Anterior cingulate cortex (tissue), 58 donors: ENCODE measurements around the gene FTSJ1.
A peak's percentile ranks its signal among the peaks of the same experiment; 100 is the strongest.
"Not testable (repeated sequence)": the region's sequence is repeated elsewhere in the genome, so short reads cannot be mapped to it uniquely, and the experiment has no call there.

Experiments used
- DNase-seq, 58 donors: peaks; one replicate each; lab custom pipeline; 2025; lab: John Stamatoyannopoulos, UW

Gene FTSJ1

DNA sequence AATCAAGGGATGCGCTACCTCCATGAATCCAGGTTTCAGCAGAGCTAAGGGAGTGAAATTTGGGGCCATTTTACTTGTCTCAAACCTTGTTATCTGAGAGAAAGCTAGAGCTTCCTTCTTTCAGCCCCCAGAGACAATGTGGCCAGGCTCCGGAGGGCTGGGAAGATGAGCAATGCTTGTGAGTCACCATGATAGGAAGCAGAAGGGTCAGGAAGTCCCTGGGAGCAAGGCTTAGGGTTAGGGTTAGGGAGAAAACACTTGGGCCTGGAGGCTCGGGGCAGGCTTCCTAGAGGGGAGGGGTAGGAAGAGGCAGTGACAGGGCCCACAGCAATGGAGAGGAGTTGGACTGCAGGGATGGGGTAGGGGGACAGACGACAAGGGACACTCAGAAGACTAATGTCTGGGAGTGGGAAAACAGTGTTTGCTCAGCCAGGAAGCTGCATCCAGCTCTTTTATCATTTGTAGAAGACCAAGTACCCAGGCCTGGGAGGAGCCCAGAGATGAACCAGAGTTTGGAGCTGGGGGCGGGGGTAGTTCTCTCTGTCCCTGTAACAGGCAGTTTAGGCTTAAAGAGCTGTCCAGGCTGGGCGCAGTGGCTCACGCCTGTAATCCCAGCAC lies 16.4 kb downstream of the FTSJ1 start:
- no peak for DNase-seq

DNA sequence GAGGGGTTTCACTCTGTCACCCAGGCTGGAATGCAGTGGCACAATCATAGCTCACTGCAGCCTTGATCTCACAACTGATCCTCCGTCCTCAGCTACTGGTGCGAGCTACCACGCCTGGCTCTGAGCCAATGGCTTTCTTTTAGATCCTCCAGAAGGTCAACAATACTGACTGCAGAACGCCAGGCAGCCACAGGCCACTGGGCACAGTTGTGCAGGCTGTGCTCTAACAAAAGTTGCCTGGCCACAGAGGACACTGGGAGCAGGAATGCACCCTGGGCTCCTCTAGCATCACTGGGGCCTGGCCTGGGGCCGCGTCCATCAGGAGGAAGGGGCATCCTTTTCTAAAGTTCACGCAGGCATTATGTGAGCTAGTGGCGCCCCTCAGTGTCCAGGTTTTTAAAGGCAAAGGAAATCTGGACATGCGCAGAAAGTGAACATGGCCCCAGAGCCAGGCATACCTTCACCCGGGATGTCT lies 17.9 kb downstream of the FTSJ1 start:
- DNase-seq, result peak in 35 of 58 donors; percentile 0 to 63 (median 13)

GRCh38 chrX:48496660-48497059 lies 20.7 kb downstream of the FTSJ1 start:
- DNase-seq, result no peak

DNA sequence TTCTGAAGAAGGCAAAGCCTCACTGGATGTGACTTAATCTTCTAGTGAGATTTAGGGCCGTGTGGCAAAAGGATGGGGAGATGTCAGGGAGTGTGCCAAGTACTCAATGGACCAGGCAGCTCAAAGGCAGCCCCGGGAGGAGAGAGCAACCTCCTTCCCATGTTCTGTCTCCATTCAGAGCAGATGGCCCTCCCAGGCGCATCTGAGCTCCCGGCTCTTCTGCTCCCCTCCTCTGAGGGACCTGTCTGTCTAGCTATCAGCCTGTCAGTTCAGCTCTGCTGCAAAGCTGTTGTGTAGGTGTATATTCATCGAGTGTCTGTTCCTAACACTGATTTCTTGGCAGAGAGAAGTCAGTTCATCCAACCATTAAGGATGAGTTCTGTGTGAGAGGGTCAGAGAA lies 21.9 kb downstream of the FTSJ1 start:
- DNase-seq, result peak in 14 of 58 donors; percentile 1 to 44 (median 8)

DNA sequence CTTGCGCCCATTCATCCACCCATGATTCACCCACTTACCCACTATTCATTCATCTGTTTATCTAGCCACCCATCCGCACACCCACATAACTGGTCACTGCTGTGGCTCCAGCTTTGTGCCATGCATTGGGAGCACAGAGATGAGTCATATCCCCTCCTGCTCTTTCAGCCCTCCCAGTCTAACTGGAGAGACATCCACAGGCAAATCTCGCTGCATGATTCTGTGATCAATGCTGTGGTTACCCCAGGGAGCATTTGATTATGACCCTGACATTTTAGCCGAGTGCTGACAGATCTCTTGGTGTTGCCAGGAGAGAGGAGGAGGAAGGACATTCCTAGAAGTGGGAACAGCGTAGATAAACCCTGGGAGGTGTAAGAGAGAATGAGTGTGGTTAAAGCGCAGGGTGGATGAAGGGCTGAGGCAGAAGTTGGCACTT lies 22.4 kb downstream of the FTSJ1 start:
- DNase-seq, result peak in 4 of 58 donors; percentile 1 to 44 (median 6)

GRCh38 chrX:48504261-48504660 lies 28.3 kb downstream of the FTSJ1 start:
- no peak for DNase-seq

DNA sequence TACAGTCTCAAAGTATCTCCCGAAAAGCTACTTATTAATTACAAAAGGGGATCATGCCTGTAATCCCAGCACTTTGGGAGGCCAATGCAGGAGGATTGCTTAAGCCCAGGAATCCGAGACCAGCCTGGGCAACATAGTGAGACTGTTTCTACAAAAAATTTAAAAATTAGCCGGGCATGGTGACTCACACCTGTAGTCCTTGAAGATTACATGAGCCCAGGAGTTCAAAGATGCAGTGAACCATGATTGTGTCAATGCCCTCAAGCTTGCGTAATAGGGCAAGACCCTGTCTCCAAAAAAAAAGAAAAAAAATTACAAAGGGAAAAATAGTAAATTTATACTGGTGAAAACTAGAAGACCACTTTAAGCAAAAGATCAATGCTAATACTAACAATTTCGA lies 29.5 kb downstream of the FTSJ1 start:
- no peak for DNase-seq

- no peak for DNase-seq
These were observed 31.2 kb downstream of the FTSJ1 start for GRCh38 chrX:48507246-48507645.

GRCh38 chrX:48508400-48509244 lies 32.6 kb downstream of the FTSJ1 start, which contains the start of gene PORCN:
Gene PORCN, plus strand, starts transcription at chrX:48508992. Its CDS starts 829 bp downstream, at chrX:48509821.
- peak in 57 of 58 donors; percentile 1 to 85 (median 60) for DNase-seq

DNA sequence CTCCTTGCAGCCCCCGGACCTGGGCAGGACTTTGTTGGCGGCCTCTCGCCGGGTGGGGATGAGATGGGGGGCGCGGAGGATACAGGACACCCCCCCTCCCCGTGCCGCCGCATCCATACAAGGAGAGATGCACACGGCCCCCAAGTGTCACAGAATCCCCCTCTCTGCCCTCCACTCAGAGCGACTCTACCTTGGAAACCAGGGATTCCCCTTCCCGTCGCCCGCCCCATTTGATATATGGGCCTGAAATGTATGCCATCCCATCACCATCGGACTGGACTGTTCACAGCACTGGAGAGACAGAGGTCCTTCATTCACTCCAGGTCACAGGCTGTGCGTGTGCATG lies 33.2 kb downstream of the FTSJ1 start:
- DNase-seq, result peak in 1 of 58 donors; percentile 9

DNA sequence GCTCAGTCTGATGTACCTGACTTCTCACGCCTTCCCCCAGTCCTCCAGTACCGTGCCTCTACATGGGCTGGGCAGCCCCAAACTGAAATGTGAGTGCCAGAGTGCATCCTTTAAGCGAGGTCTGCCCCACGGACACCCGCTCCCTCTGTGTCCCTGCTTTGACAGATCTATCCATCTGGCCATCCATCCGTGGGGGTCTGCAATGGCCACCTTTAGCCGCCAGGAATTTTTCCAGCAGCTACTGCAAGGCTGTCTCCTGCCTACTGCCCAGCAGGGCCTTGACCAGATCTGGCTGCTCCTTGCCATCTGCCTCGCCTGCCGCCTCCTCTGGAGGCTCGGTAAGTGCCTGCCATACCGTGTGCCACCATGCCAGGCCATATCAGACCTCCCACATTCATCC lies 33.6 kb downstream of the FTSJ1 start:
- peak in 1 of 58 donors; percentile 1 for DNase-seq

DNA sequence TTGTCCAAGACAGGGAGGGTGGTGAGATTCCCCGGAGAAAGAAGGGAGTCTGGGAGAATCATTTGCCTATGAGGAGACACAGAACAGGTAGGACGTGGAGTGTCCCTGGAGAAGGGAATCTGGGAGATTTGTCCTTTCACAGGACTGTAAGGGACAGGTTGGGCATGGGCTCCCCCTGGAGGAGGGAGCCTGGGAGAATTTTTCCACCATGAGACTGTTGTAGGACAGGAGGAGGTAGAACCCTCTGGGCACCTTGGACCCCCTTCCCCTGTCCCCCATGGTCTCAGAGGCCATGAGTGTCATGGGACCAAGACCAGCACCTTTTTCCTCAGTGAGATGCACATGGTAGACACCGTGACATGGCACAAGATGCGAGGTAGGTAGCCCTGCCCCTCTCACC lies 35.6 kb downstream of the FTSJ1 start:
- DNase-seq, result no peak

GRCh38 chrX:48512371-48512935 lies 36.5 kb downstream of the FTSJ1 start:
- no peak for DNase-seq

GRCh38 chrX:48513670-48514069 lies 37.7 kb downstream of the FTSJ1 start:
- DNase-seq, result no peak

DNA sequence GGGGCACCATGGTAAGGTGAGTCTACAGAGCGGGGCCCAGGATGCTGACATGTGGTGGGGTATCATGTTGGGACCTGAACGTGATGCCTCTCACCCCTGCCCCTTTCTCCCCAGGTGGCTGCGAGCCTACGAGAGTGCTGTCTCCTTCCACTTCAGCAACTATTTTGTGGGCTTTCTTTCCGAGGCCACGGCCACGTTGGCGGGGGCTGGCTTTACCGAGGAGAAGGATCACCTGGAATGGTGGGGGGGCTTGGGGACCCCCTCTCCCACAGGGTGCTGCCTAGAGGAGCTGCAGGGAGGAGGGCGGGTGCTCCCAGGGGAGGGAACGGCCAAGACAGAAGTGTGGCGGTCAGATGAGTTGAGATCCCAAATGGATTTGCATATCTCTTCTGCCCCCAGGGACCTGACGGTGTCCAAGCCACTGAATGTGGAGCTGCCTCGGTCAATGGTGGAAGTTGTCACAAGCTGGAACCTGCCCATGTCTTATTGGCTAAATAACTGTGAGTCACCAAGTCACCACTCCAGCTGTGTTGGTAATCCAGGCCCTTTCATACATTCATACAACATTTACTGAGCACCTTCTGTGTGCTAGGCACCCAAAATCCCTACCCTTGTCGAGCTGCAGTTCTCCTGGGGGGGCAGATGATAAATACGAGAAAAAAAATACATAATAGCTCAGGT lies 38.3 kb downstream of the FTSJ1 start:
- no peak for DNase-seq

GRCh38 chrX:48514868-48515460 lies 39.0 kb downstream of the FTSJ1 start:
- DNase-seq, result no peak

DNA sequence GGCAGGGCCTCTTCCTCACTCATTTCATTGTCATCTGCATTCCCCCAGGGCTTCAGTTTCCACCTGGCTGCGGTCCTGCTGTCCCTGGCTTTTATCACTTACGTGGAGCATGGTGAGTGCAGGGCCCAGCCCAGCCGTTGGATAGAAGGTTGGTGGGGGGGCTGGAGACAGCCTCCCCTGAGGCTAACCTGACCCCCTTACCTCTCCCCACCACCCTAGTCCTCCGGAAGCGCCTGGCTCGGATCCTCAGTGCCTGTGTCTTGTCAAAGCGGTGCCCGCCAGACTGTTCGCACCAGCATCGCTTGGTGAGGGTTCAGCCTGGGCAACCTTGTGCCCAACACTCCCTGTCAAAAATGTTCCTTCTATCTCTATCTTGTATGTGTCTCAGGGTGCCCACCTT lies 39.8 kb downstream of the FTSJ1 start:
- no peak for DNase-seq

- no peak for DNase-seq
These were observed 40.3 kb downstream of the FTSJ1 start for GRCh38 chrX:48516285-48516684.

DNA sequence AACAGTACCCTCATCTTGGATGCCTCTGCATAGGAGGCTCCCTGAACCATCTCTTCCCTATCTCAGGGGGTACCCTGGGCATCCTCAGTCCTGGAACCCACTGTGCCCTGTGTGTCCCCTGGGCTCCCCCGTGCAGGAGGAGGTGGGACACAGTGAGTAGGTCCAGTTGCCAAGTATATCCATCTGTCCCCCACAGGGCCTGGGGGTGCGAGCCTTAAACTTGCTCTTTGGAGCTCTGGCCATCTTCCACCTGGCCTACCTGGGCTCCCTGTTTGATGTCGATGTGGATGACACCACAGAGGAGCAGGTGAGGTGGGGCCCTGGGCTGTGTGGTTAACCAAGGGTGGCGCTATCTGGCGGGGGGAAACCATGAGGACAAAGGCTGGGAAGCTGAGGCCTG lies 41.0 kb downstream of the FTSJ1 start:
- DNase-seq, result no peak

DNA sequence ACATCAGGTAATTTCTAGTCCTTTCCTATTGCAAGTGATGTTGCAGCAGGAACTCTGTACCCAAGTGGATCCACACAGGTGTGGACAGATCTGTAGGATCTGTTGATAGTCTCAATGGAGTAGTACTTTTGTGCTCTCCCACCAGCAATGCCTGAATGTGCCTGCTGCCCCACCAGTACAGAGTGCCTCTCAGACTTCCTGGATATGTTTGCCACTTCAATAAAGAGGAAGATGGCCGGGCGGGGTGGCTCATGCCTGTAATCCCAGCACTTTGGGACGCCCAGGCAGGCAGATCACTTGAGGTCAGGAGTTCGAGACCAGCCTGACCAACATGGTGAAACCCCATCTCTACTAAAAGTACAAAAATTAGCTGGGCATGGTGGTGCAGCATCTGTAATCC lies 43.5 kb downstream of the FTSJ1 start:
- not testable (repeated sequence) for DNase-seq
